Glutamatergic neuron (in vitro differentiated cells): Measurements from ENCODE around the gene TEAD4. TPM values are rescaled to one million over a fixed set of nuclear protein-coding genes. Genes with fewer than 3 reads are reported as not detected.

ENCODE experiments used
- DNase-seq: peaks from one replicate; pipeline ENCODE4 v3.0.0; 2022
- H3K27ac Mint-ChIP-seq: one replicate; pipeline ENCODE4 v1.8.0; 2020; ENCODE audit warnings: mild to moderate bottlenecking, mixed read lengths, inconsistent platforms; ENCODE audit not compliant: unreplicated experiment
- H3K27me3 Mint-ChIP-seq: one replicate; pipeline ENCODE4 v1.8.0; 2020; ENCODE audit warnings: mild to moderate bottlenecking, moderate library complexity, mixed read lengths, inconsistent platforms; ENCODE audit not compliant: unreplicated experiment
- H3K36me3 Mint-ChIP-seq: one replicate; pipeline ENCODE4 v1.8.0; 2020; ENCODE audit warnings: mild to moderate bottlenecking, mixed read lengths, inconsistent platforms; ENCODE audit not compliant: unreplicated experiment
- H3K4me1 Mint-ChIP-seq: one replicate; pipeline ENCODE4 v1.8.0; 2020; ENCODE audit warnings: mild to moderate bottlenecking, low read depth, mixed read lengths, inconsistent platforms; ENCODE audit not compliant: unreplicated experiment
- H3K4me3 Mint-ChIP-seq: one replicate; pipeline ENCODE4 v1.8.0; 2020; ENCODE audit warnings: mild to moderate bottlenecking, mixed read lengths, inconsistent platforms; ENCODE audit not compliant: unreplicated experiment
- H3K9me3 Mint-ChIP-seq: one replicate; pipeline ENCODE4 v1.8.0; 2020; ENCODE audit warnings: mild to moderate bottlenecking, moderate library complexity, mixed read lengths, inconsistent platforms; ENCODE audit not compliant: unreplicated experiment
- total RNA-seq: library from RNA; stranded (reverse); fragmentation: NEBNext Ultra II Directional; extraction: Animal tissue kit (Norgen Biotek cat#: 25700); gene quantifications from one replicate; pipeline ENCODE4 v1.2.1, GENCODE V29; 2021; ENCODE audit not compliant: unreplicated experiment
- TF ChIP-seq, protein P1 (sequence below): fragments of 200-600 bp; sonication (generic); IDR thresholded peaks from one replicate; pipeline ENCODE4 v1.5.0; 2021; ENCODE audit not compliant: partially characterized antibody, unreplicated experiment

Gene TEAD4
- total RNA-seq, 1 donor from 2014 or later: 3.8 TPM

DNA sequence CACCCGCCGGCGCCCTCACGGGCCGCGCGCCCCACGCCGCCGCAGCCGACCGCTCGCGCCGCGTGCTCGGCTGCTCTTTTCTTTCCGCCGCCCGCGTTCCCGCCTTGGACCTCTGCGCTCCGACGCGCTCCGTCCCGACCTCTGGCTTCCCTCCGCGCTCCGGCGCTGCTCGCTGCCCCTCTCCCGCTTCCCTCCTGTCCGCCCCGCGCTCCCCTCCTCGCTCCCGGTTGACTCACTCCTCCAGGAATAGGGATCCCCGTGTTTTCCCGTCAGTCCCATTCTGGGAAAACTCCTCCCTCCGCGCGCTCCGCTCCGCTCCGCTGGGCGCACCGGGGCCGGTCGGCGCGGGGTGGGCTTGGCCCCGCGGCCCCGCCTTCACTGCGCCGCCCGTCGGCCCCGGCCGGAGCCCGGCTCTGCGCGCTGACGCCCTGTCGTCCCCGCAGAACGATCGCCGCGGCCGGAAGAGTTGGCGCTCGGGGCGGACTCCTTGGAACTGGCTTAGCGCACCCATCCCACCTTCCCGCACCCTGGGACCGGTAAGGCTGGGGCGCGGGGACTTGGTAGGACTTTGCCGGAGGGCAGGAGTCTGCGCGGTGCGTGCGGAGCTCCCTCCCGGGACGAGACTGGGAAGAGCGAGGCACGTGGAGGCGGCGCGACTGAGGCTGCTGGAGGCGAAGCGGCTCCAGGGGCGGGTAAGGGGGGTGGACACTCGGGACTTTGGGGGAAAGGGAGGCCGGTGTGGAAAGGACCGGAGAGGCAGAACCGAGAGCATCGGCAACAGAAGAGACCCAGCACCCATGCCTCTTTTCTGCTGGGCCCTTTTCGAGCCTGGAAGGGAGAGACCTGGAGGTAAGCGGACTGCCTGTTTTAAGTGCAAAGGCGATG, 550 bp downstream of the TEAD4 start:
- peak overlapping the region; percentile 81 for H3K4me3 Mint-ChIP-seq
- H3K36me3 Mint-ChIP-seq: no peaks in the 10 kb centered on the region
- peaks cover 9% of the 10 kb centered on the region for H3K9me3 Mint-ChIP-seq
- TF ChIP-seq, protein P1, sequence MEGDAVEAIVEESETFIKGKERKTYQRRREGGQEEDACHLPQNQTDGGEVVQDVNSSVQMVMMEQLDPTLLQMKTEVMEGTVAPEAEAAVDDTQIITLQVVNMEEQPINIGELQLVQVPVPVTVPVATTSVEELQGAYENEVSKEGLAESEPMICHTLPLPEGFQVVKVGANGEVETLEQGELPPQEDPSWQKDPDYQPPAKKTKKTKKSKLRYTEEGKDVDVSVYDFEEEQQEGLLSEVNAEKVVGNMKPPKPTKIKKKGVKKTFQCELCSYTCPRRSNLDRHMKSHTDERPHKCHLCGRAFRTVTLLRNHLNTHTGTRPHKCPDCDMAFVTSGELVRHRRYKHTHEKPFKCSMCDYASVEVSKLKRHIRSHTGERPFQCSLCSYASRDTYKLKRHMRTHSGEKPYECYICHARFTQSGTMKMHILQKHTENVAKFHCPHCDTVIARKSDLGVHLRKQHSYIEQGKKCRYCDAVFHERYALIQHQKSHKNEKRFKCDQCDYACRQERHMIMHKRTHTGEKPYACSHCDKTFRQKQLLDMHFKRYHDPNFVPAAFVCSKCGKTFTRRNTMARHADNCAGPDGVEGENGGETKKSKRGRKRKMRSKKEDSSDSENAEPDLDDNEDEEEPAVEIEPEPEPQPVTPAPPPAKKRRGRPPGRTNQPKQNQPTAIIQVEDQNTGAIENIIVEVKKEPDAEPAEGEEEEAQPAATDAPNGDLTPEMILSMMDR: no peak
- peak; percentile 59 for DNase-seq
- H3K27ac Mint-ChIP-seq: no peak overlapping the region
- H3K27me3 Mint-ChIP-seq: peaks cover 6% of the 10 kb centered on the region
- H3K4me1 Mint-ChIP-seq: peaks cover 17% of the 10 kb centered on the region

DNA sequence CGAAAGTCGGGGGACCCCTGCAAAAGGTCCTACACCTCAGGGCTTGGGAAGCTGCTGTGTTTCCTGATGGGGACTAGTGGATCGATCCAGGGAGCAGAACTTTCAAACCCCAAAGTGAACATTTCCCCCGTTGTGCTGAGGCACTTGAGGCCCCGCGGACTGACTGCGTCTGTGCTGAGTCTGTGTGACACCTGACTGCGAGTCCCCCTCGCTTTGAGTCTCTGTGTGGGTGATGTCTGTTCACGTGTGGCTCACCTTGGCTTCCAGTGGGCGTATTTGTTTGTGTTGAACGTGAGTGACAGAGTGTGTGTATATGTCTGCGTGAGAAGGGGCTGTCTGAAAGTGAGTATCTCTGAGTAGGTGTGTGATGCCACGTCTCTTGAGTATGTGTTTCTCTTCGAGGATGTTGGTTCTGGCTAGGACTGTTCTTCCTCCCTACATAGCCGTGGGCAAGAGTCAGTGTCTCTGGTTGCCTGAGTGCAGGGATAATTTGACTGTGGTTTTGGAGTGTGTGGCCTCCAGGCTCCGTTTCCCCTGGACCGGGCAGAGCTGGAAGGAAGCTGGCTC, 1.3 kb downstream of the TEAD4 start:
- peaks cover 9% of the 10 kb centered on the region for H3K9me3 Mint-ChIP-seq
- TF ChIP-seq, protein P1: no peak
- H3K27ac Mint-ChIP-seq: no peak overlapping the region
- H3K36me3 Mint-ChIP-seq: no peaks in the 10 kb centered on the region
- H3K27me3 Mint-ChIP-seq: peaks cover 6% of the 10 kb centered on the region
- peak overlapping the region; percentile 78 for H3K4me3 Mint-ChIP-seq
- peaks cover 17% of the 10 kb centered on the region for H3K4me1 Mint-ChIP-seq
- no peak for DNase-seq

DNA sequence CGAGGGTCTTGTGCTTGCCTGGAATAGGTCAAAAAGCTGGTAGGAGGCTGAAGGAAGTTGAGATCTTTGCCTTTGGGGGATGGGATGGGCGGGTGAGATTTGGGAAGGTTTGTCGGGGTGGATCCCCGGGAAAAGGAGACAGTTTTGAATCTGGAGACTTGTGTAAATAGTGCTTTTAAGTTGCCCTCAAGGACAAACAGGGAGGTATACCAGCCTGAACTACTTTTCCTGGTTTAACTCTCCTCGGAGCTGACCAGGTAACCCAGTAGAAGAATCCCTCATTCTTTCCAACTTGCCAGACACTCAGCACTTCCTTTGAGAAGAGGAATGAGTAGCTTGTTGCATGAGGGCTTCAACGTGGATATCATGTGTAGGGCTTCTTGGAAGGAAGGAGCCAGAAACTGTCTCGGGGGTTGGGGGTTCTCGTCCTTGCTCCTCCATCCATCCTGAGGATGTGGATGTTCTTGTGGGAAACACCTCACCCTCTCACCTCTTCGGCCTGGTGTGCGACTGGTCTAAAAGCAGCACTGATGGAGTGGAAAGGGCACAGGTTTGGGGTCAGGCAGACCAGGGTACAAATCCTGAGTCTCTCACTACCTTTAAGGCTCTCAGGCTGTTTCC, 1.9 kb downstream of the TEAD4 start:
- Mint-ChIP-seq H3K27ac (no peak overlapping the region), H3K4me1 (peaks cover 17% of the 10 kb centered on the region), H3K4me3 (peak overlapping the region; percentile 78), H3K36me3 (no peaks in the 10 kb centered on the region), H3K27me3 (peaks cover 6% of the 10 kb centered on the region), H3K9me3 (peaks cover 9% of the 10 kb centered on the region)
- TF ChIP-seq, protein P1: no peak
- DNase-seq: no peak

DNA sequence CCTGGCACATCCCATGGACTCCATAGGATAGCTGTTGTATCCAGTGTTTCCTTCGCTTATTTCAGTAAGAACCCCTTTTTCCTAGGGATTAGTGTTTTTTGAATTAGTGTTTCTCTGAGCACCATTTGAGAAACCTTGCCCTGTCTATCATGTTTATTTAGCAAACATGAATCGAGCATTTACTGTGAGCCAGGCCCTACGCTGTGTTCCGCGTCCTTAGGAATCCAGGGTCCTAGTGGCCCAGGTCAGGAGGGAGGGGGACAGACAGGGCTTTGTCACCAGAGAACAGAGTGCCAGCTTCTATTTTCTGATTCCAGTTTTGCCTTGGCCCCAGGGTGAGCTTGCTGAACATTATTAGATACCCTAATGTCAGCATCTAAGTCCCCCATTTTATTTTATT, 2.5 kb downstream of the TEAD4 start:
- DNase-seq: no peak
- Mint-ChIP-seq H3K36me3 (no peaks in the 10 kb centered on the region), H3K27me3 (peaks cover 6% of the 10 kb centered on the region), H3K27ac (no peak overlapping the region), H3K9me3 (peaks cover 7% of the 10 kb centered on the region), H3K4me3 (no peak overlapping the region), H3K4me1 (peaks cover 17% of the 10 kb centered on the region)
- TF ChIP-seq, protein P1: no peak
